ENCODE results near the gene MTLN.
"Not testable (repeated sequence)": the region's sequence is repeated elsewhere in the genome, so short reads cannot be mapped to it uniquely, and the experiment has no call there.

Gene MTLN

DNA sequence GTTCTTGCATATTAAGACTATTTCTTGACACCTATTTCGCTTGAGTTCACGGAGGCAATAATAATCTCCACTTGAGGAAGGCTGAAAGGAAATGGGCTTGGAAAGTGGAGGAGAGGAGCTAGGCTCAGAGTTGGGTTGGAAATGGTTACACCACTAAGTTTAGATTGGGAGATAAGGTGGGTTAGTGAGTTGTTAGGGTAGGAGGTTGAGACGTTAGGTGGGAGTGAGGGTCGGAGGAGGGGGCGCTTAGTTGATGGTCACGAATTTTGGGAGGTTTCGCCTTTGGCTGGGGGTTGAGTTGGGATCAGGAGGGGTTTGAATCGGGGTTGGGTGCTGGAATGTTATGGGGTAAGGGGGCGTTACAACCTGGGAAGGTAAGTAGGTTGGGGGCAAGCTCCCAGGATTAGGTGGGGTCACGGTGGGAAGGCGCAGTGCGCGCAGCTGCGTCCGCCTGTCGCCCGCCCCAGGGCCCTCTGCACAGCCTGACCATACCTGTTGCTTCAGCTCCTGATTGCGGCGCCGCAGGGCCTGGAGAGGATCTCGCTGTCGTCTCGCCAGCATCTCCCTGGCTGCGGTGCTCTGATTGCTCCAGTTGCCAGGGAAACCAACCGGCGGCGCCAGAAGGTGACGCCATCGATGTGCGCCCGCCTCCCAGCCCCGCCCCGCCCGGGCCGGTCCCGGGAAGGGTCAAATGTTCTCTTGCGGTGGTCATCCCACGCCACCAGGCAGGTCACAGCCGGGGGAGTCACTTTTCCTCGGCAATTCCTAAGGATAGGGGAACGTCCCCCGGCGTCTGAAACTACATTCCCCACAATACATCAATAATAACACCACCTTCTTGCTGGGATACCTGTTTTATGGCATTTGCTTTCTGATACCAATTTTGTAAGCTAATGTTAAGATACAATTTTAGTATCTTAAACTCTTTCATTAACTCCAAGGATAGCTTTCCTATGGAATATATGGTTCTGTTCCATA lies 7.7 kb downstream of the MTLN start, which contains the start of gene NPHP1:
Gene NPHP1, minus strand, starts transcription at position 606 of the 978 bp plus-strand sequence. Its CDS starts 45 bp downstream, at position 561.
- DNase-seq (ENCODE audit: low read depth, low spot score), result peak; percentile 63

DNA sequence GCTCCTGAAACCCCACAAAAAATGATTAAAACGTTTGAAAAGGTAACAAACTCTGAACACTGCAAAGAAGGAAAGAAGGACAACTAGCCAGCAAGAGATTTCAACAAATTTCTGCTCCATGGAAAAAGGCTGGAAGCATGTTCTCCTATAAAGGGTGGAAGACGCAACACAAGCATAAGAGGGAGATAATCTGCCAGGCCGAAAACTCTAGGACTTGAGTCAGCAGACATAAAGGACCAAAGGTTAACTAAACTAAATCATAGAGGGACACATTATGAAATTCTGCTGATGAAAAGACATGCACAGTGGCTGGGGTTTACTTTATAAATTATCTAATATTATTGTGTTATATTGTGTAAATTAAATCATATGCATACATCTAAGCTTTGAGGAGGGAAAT lies 14.3 kb downstream of the MTLN start:
- no peak for DNase-seq (ENCODE audit: low read depth, low spot score)

DNA sequence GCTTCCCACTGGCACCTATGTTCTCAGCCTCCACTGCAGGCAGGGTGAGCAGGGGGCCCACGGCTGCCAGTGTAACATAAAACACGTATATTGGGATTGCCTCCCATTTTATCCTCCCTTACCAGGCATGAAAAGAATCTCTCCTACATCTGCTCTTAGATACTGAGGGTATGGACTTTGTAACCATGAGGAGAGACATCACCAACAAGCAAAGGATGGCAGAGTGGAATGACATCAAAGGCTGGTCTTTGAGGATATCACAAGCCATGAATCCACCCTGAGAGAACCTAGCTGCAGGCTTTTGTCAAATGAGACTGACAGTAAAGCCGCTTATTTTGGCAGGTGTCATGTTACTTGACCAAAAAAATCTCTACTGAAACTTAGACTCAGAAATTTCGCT lies 14.9 kb downstream of the MTLN start:
- DNase-seq (ENCODE audit: low read depth, low spot score), result no peak

DNA sequence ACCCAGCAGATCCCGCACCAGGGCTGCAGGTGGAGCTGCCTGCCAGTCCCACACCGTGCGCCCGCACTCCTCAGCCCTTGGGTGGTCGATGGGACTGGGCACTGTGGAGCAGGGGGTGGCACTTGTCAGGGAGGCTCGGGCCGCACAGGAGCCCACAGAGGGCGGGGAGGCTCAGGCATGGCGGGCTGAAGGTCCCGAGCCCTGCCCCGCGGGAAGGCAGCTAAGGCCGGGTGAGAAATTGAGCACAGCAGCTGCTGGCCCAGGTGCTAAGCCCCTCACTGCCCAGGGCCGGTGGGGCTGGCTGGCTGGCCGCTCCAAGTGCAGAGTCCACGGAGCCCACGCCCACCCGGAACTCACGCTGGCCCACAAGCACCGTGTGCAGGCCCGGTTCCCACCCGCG lies 22.2 kb downstream of the MTLN start:
- DNase-seq (ENCODE audit: low read depth, low spot score), result not testable (repeated sequence)

DNA sequence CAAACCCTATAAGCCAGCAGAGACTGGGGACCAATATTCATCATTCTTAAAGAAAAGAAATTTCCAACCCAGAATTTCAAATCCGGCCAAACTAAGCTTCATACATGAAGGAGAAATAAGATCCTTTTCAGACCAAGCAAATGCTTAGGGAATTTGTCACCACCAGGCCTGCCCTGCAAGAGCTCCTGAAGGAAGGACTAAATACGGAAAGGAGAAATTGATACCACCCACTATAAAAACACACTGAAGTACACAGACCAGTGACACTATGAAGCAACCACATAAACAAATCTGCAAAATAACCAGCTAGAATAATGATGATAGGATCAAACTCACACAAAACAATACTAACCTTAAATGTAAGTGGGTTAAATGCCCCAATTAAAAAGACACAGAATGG lies 29.9 kb downstream of the MTLN start:
- DNase-seq (ENCODE audit: low read depth, low spot score), result no peak

DNA sequence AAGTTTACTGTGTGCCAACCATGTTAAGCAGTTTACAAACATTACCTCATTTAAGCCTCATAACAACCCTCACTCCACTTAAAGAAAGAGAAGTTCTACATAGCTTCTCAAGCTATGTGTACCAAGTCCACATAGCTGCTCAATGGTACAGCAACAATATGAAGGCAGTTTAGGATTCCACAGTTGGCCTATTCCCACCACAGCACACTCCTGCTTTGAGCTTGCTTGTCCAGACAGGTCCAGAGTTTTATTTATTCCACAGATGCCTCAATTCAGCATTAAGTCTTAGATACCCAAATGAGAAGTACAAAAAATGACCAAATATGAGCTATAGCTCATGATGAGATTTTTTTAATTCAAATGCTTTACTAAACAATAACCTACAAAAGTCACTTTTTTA lies 32.3 kb downstream of the MTLN start:
- DNase-seq (ENCODE audit: low read depth, low spot score), result no peak

DNA sequence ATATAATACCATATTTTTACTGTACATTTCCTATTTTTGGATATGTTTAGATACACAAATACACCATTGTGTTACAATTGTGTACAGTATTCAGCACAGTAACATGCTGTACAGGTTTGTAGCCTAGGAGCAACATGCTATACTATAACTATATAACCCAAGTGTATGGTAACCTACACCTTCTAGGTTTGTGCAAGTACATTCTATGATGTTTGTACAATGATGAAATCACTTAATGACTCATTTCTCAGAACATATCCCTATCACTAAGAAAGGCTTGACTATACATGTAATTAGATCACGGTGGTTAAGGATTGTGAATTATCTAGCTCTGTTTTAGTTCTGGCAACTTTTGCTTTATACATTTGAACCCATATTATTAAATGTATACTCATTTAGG lies 38.8 kb downstream of the MTLN start:
- DNase-seq (ENCODE audit: low read depth, low spot score), result no peak

DNA sequence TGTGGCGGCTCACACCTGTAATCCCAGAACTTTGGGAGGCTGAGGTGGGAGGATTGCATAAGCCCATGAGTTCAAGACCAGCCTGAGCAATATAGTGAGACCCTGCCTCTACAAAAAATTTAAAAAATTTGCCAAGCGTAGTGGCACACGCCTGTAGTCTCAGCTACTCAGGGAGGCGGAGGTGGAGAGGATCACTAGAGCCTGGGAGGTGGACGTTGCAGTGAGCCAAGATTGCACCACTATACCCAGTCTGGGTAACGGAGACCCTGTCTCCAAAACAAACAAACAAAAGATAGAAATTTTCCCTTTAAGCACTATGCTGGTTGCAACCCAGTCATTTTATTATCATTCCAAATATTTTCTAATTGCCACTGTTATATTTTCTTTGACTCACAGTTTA lies 39.8 kb downstream of the MTLN start:
- DNase-seq (ENCODE audit: low read depth, low spot score), result no peak

DNA sequence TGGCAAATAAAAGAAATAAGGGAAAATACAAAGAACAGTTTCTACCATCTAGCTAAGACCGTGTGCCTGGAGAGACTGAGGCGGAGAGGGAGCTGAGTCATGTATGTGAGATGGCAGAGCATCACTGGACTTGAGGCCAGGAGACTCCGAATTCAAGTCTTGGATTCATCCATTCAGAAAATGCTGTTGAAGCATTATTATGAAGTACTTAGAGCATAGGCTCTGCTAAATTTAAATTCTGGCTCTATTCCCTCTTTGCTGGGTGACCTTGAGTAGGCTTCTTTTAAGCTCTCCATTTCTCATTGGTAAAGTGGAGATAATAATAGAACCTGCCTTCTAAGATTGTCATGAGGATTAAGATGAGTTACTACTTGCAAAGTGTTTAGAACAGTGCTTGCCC lies 42.2 kb downstream of the MTLN start:
- DNase-seq (ENCODE audit: low read depth, low spot score), result no peak

DNA sequence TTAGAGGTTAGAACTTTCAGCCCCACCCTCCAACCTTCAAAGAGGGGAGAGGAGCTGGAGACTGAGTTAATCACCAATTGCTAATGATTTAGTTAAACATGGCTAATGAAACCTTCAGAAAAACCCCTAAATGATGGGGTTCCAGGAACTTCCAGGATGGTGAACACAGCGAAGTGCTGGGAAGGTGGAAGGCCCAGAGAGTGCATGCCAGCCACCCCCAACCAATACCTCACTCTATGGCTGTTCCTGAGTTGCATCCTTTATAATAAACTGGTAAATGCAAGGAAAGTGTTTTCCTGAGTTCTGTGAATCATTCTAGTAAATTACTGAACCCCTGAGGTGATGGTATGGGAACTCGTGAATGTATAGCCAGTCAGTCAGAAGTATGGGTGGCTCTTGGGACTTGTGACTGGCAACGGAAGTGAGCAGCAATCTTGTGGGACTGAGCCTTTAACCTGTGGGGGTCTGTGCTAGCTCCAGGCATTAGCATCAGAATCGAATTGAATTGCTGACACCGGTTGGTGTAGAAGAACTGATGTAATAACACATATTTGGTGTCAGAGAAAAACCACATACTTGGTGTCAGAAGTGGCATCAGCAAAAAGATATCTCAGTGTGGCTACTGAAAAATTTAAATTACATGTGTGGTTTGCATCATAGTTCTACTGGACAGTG lies 44.9 kb downstream of the MTLN start:
- DNase-seq (ENCODE audit: low read depth, low spot score), result no peak

DNA sequence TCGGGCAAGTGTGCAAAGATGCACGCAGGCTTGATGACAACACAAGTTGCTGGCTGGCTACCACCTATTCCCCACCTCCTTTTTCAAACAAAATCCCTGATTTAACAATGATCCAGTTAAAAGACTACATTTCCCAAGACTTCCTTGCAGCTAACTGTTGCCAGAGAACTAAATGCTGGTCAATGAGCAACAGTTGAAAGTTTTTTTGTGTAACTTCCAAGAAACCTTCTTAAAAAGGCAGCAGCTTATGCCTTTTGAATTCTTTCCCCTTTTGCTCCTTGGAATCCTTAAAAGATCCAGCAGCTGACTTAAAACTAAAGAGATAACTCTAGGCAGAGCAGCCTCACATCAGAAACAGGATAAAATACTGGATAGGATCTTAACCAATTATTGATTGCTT lies 46.1 kb downstream of the MTLN start:
- DNase-seq (ENCODE audit: low read depth, low spot score), result no peak

Measured in activated CD4-positive, CD25-positive, alpha-beta regulatory T cell treated with anti-CD3 and anti-CD28 coated beads, Interleukin-2, amount 50 U/mL, for 16 hours (primary cell).